Measurements from ENCODE around the gene NUB1.
A peak's percentile ranks its signal among the peaks of the same experiment; 100 is the strongest.

NUB1 gene

GRCh38 chr7:151405588-151405987 lies 64.0 kb downstream of the NUB1 start:
- DNase-seq (ENCODE audit: low spot score), result no peak

- no peak for DNase-seq (ENCODE audit: low spot score)
These were observed 64.7 kb downstream of the NUB1 start for GRCh38 chr7:151406051-151406875.

- no peak for DNase-seq (ENCODE audit: low spot score)
These were observed 65.4 kb downstream of the NUB1 start for GRCh38 chr7:151406886-151407583.

- DNase-seq (ENCODE audit: low spot score), result no peak
These were observed 66.9 kb downstream of the NUB1 start for GRCh38 chr7:151408498-151408838.

- peak; percentile 70 for DNase-seq (ENCODE audit: low spot score)
These were observed 67.4 kb downstream of the NUB1 start for GRCh38 chr7:151408839-151409666.

GRCh38 chr7:151409667-151410404 lies 68.2 kb downstream of the NUB1 start, which contains the start of gene WDR86:
Gene WDR86, minus strand, starts transcription at chr7:151410038. Its CDS starts 449 bp downstream, at chr7:151409589.
- DNase-seq (ENCODE audit: low spot score), result peak; percentile 82

- peak; percentile 82 for DNase-seq (ENCODE audit: low spot score)
These were observed 69.1 kb downstream of the NUB1 start for GRCh38 chr7:151410405-151411390.

- no peak for DNase-seq (ENCODE audit: low spot score)
These were observed 69.9 kb downstream of the NUB1 start for GRCh38 chr7:151411551-151411950.

- DNase-seq (ENCODE audit: low spot score), result no peak
These were observed 70.7 kb downstream of the NUB1 start for GRCh38 chr7:151412318-151412717.

- no peak for DNase-seq (ENCODE audit: low spot score)
These were observed 71.6 kb downstream of the NUB1 start for GRCh38 chr7:151413241-151413640.

GRCh38 chr7:151415375-151416105 lies 73.9 kb downstream of the NUB1 start:
- DNase-seq (ENCODE audit: low spot score), result no peak

GRCh38 chr7:151416112-151416940 lies 74.7 kb downstream of the NUB1 start:
- DNase-seq (ENCODE audit: low spot score), result no peak

GRCh38 chr7:151416941-151417315 lies 75.3 kb downstream of the NUB1 start:
- no peak for DNase-seq (ENCODE audit: low spot score)

GRCh38 chr7:151420144-151420543 lies 78.5 kb downstream of the NUB1 start:
- no peak for DNase-seq (ENCODE audit: low spot score)

- no peak for DNase-seq (ENCODE audit: low spot score)
These were observed 80.6 kb downstream of the NUB1 start for GRCh38 chr7:151422212-151422611.

- no peak for DNase-seq (ENCODE audit: low spot score)
These were observed 81.6 kb downstream of the NUB1 start for GRCh38 chr7:151423226-151423625.

GRCh38 chr7:151423936-151424335 lies 82.3 kb downstream of the NUB1 start:
- no peak for DNase-seq (ENCODE audit: low spot score)

- no peak for DNase-seq (ENCODE audit: low spot score)
These were observed 83.2 kb downstream of the NUB1 start for GRCh38 chr7:151424799-151425198.

All from iPS-NIHi11 (cell line).